ENCODE data around the gene ZNF607. TPM values are rescaled to one million over a fixed set of nuclear protein-coding genes. Genes with fewer than 3 reads are reported as not detected.

ZNF607 gene
- total RNA-seq, 1 experiment from 2014 or later: 14.5 TPM

GRCh38 chr19:37692956-37693620 is 26.5 kb downstream of the ZNF607 start:
- Mint-ChIP-seq H3K27ac (ENCODE audit: unreplicated experiment) (no peak overlapping the region), H3K9me3 (ENCODE audit: unreplicated experiment) (peaks cover 25% of the 10 kb centered on the region), H3K4me1 (ENCODE audit: low read depth, unreplicated experiment) (no peaks in the 10 kb centered on the region), H3K27me3 (ENCODE audit: insufficient read depth, unreplicated experiment) (no peaks in the 10 kb centered on the region), H3K4me3 (ENCODE audit: unreplicated experiment) (peak overlapping the region; percentile 40), H3K36me3 (ENCODE audit: insufficient read depth, unreplicated experiment) (peaks cover 10% of the 10 kb centered on the region)
- no peak for DNase-seq
- intact Hi-C loops (cut with micrococcal nuclease; ENCODE audit: unreplicated experiment): no loop called here
- Histone ChIP-seq H3K4me3 (ENCODE audit: low read depth, low read length) (no peak overlapping the region), H3K36me3 (ENCODE audit: control insufficient read depth, insufficient read depth, low read length) (peaks cover 2% of the 10 kb centered on the region; the same call in 1 of the 2 replicates), H3K27me3 (replicated peaks; ENCODE audit: control insufficient read depth, insufficient read depth, low read length) (no peaks in the 10 kb centered on the region), H3K9me3 (peaks cover 48% of the 10 kb centered on the region), H3K4me1 (no peaks in the 10 kb centered on the region)
- BruUV-seq (replicated peaks): no TSS peak
- CTCF ChIA-PET: interaction anchor here (0.8 kb wide), 1 partner anchor 99 kb away, joined by 4 read pairs; the partner anchor contains the start of genes ZNF540 and ZNF571
- no peak for TF ChIP-seq CTCF (IDR thresholded peaks at IDR 0.05; ENCODE audit: insufficient read depth in 1 of 2, low read depth in 1 of 2, low read length in 1 of 2, severe bottlenecking in 1 of 2, unreplicated experiment in 1 of 2)
- POLR2A ChIA-PET: no interaction called here

GRCh38 chr19:37691881-37692504 is 27.6 kb downstream of the ZNF607 start:
- Mint-ChIP-seq H3K4me3 (ENCODE audit: unreplicated experiment) (peak overlapping the region; percentile 84), H3K27ac (ENCODE audit: unreplicated experiment) (peak overlapping the region; percentile 71), H3K4me1 (ENCODE audit: low read depth, unreplicated experiment) (no peaks in the 10 kb centered on the region), H3K9me3 (ENCODE audit: unreplicated experiment) (peaks cover 14% of the 10 kb centered on the region), H3K36me3 (ENCODE audit: insufficient read depth, unreplicated experiment) (no peaks in the 10 kb centered on the region), H3K27me3 (ENCODE audit: insufficient read depth, unreplicated experiment) (no peaks in the 10 kb centered on the region)
- H3K9me3 ChIP-seq: peaks cover 38% of the 10 kb centered on the region
- peak overlapping the region; percentile 50 for H3K4me3 ChIP-seq (ENCODE audit: low read depth, low read length)
- BruUV-seq (replicated peaks): TSS peak; percentile 59
- intact Hi-C loops (cut with micrococcal nuclease; ENCODE audit: unreplicated experiment): no loop called here
- no peaks in the 10 kb centered on the region for H3K27me3 ChIP-seq (replicated peaks; ENCODE audit: control insufficient read depth, insufficient read depth, low read length)
- POLR2A ChIA-PET: interaction anchor here (0.7 to 1.0 kb wide), 2 partner anchors 28 to 206 kb away, joined by 3 to 5 read pairs; partner anchors contain the start of gene ZNF607
- H3K36me3 ChIP-seq (ENCODE audit: control insufficient read depth, insufficient read depth, low read length): peaks cover 2% of the 10 kb centered on the region; the same call in 1 of the 2 replicates
- peak in 1 of 2 experiments; percentile 14 for TF ChIP-seq CTCF (IDR thresholded peaks at IDR 0.05; ENCODE audit: insufficient read depth in 1 of 2, low read depth in 1 of 2, low read length in 1 of 2, severe bottlenecking in 1 of 2, unreplicated experiment in 1 of 2)
- H3K4me1 ChIP-seq: no peaks in the 10 kb centered on the region
- DNase-seq: peak; percentile 81 to 87
- CTCF ChIA-PET: interaction anchor here (0.8 kb wide), 1 partner anchor 98 kb away, joined by 4 read pairs; the partner anchor contains the start of genes ZNF540 and ZNF571

- H3K27ac Mint-ChIP-seq (ENCODE audit: unreplicated experiment): no peak overlapping the region
- H3K4me1 Mint-ChIP-seq (ENCODE audit: low read depth, unreplicated experiment): no peaks in the 10 kb centered on the region
- H3K4me3 Mint-ChIP-seq (ENCODE audit: unreplicated experiment): no peak overlapping the region
- POLR2A ChIA-PET: no interaction called here
- H3K27me3 Mint-ChIP-seq (ENCODE audit: insufficient read depth, unreplicated experiment): no peaks in the 10 kb centered on the region
- Histone ChIP-seq H3K4me1 (no peaks in the 10 kb centered on the region), H3K36me3 (ENCODE audit: control insufficient read depth, insufficient read depth, low read length) (no peaks in the 10 kb centered on the region), H3K27me3 (replicated peaks; ENCODE audit: control insufficient read depth, insufficient read depth, low read length) (no peaks in the 10 kb centered on the region), H3K4me3 (ENCODE audit: low read depth, low read length) (no peak overlapping the region), H3K9me3 (peaks cover 11% of the 10 kb centered on the region)
- DNase-seq: no peak
- intact Hi-C loops (cut with micrococcal nuclease; ENCODE audit: unreplicated experiment): no loop called here
- no peak for TF ChIP-seq CTCF (IDR thresholded peaks at IDR 0.05; ENCODE audit: insufficient read depth in 1 of 2, low read depth in 1 of 2, low read length in 1 of 2, severe bottlenecking in 1 of 2, unreplicated experiment in 1 of 2)
- peaks cover 20% of the 10 kb centered on the region for H3K9me3 Mint-ChIP-seq (ENCODE audit: unreplicated experiment)
- no TSS peak for BruUV-seq (replicated peaks)
- no peaks in the 10 kb centered on the region for H3K36me3 Mint-ChIP-seq (ENCODE audit: insufficient read depth, unreplicated experiment)
- CTCF ChIA-PET: no interaction called here
Measured at GRCh38 chr19:37683520-37683919, 36.0 kb downstream of the ZNF607 start.
